ENCODE data around the gene GRB14. TPM values are rescaled to one million over a fixed set of nuclear protein-coding genes. Genes with fewer than 3 reads are reported as not detected.

Gene GRB14
- total RNA-seq, 1 donor from 2014 or later, result 1.1 TPM

- no peak for TF ChIP-seq CTCF (IDR thresholded peaks at IDR 0.05)
- Mint-ChIP-seq H3K4me3 (ENCODE audit: unreplicated experiment) (no peak overlapping the region), H3K4me1 (ENCODE audit: low read depth) (peaks cover 4% of the 10 kb centered on the region), H3K27me3 (ENCODE audit: low read depth) (no peaks in the 10 kb centered on the region), H3K27ac (ENCODE audit: unreplicated experiment) (no peak overlapping the region), H3K36me3 (ENCODE audit: low read depth) (no peaks in the 10 kb centered on the region), H3K9me3 (ENCODE audit: low read depth) (no peaks in the 10 kb centered on the region)
- no peak for DNase-seq (ENCODE audit: low spot score)
Observed at GRCh38 chr2:164496421-164496820, 124.9 kb downstream of the GRB14 start.

- Mint-ChIP-seq H3K9me3 (ENCODE audit: low read depth) (no peaks in the 10 kb centered on the region), H3K27ac (ENCODE audit: unreplicated experiment) (no peak overlapping the region), H3K27me3 (ENCODE audit: low read depth) (no peaks in the 10 kb centered on the region), H3K4me3 (ENCODE audit: unreplicated experiment) (no peak overlapping the region), H3K36me3 (ENCODE audit: low read depth) (no peaks in the 10 kb centered on the region), H3K4me1 (ENCODE audit: low read depth) (peaks cover 4% of the 10 kb centered on the region)
- DNase-seq (ENCODE audit: low spot score), result no peak
- TF ChIP-seq CTCF (IDR thresholded peaks at IDR 0.05), result peak; percentile 88
Observed at GRCh38 chr2:164495491-164496223, 125.6 kb downstream of the GRB14 start.

- DNase-seq (ENCODE audit: low spot score), result no peak
- H3K27ac Mint-ChIP-seq (ENCODE audit: unreplicated experiment), result no peak overlapping the region
Observed at GRCh38 chr2:164485541-164485940, 135.7 kb downstream of the GRB14 start.

GRCh38 chr2:164479460-164479859, 141.8 kb downstream of the GRB14 start:
- Mint-ChIP-seq H3K9me3 (ENCODE audit: low read depth) (no peaks in the 10 kb centered on the region), H3K27ac (ENCODE audit: unreplicated experiment) (no peak overlapping the region), H3K4me1 (ENCODE audit: low read depth) (no peaks in the 10 kb centered on the region), H3K4me3 (ENCODE audit: unreplicated experiment) (no peak overlapping the region), H3K36me3 (ENCODE audit: low read depth) (no peaks in the 10 kb centered on the region), H3K27me3 (ENCODE audit: low read depth) (peaks cover 2% of the 10 kb centered on the region)
- TF ChIP-seq CTCF (IDR thresholded peaks at IDR 0.05), result peak; percentile 94
- no peak for DNase-seq (ENCODE audit: low spot score)

More at GRCh38 chr2:164485541-164485940, 135.7 kb downstream of the GRB14 start:
- Mint-ChIP-seq H3K4me3 (ENCODE audit: unreplicated experiment) (no peak overlapping the region), H3K27me3 (ENCODE audit: low read depth) (no peaks in the 10 kb centered on the region), H3K4me1 (ENCODE audit: low read depth) (no peaks in the 10 kb centered on the region), H3K36me3 (ENCODE audit: low read depth) (no peaks in the 10 kb centered on the region), H3K9me3 (ENCODE audit: low read depth) (no peaks in the 10 kb centered on the region)
- TF ChIP-seq CTCF (IDR thresholded peaks at IDR 0.05), result no peak

GRCh38 chr2:164478205-164478604, 143.1 kb downstream of the GRB14 start:
- H3K4me3 Mint-ChIP-seq (ENCODE audit: unreplicated experiment), result no peak overlapping the region
- no peak for TF ChIP-seq CTCF (IDR thresholded peaks at IDR 0.05)
- no peak for DNase-seq (ENCODE audit: low spot score)
- peaks cover 2% of the 10 kb centered on the region for H3K27me3 Mint-ChIP-seq (ENCODE audit: low read depth)
- no peaks in the 10 kb centered on the region for H3K9me3 Mint-ChIP-seq (ENCODE audit: low read depth)
- no peaks in the 10 kb centered on the region for H3K36me3 Mint-ChIP-seq (ENCODE audit: low read depth)
- H3K27ac Mint-ChIP-seq (ENCODE audit: unreplicated experiment), result no peak overlapping the region
- H3K4me1 Mint-ChIP-seq (ENCODE audit: low read depth), result no peaks in the 10 kb centered on the region

All from chondrocyte (in vitro differentiated cells).